Thyroid gland (tissue), 4 donors: ENCODE data around the gene FAM240A. TPM values are rescaled to one million over a fixed set of nuclear protein-coding genes. Genes with fewer than 3 reads are reported as not detected.
"Not testable (repeated sequence)": the region's sequence is repeated elsewhere in the genome, so short reads cannot be mapped to it uniquely, and the experiment has no call there.

Source experiments
- DNase-seq, 2 donors: peaks; one replicate each; pipeline ENCODE4 v3.0.0-alpha.2; 2019
- H3K27ac ChIP-seq, 3 donors: fragments of 200-600 bp; sonication (generic); 1 replicate in 2 of 3; 2 replicates in 1 of 3; pipeline ENCODE4 v1.5.1; 2016 to 2019; ENCODE audit warnings: mild to moderate bottlenecking in 1 of 3, moderate library complexity in 1 of 3
- H3K27me3 ChIP-seq: fragments of 200-600 bp; sonication (generic); one replicate; pipeline ENCODE4 v1.5.1; 2019
- H3K36me3 ChIP-seq, 2 donors: fragments of 200-600 bp; sonication (generic); one replicate each; pipeline ENCODE4 v1.5.1; 2016 to 2019
- H3K4me1 ChIP-seq, 2 donors: fragments of 200-600 bp; sonication (generic); one replicate each; pipeline ENCODE4 v1.5.1; 2017 to 2019
- H3K4me3 ChIP-seq, 3 donors: fragments of 200-600 bp; sonication (generic); replicated peaks in 1 of 3; 1 replicate in 2 of 3; 2 replicates in 1 of 3; pipeline ENCODE4 v1.5.1; 2016; ENCODE audit warnings: mild to moderate bottlenecking in 1 of 3
- H3K9me3 ChIP-seq: fragments of 200-600 bp; sonication (generic); one replicate; pipeline ENCODE4 v1.5.1; 2017
- POLR2A ChIP-seq, 2 donors: fragments of 450-650 bp; IDR thresholded peaks; one replicate each; pipeline ENCODE4 v1.6.1; 2017; ENCODE audit warnings: antibody characterized with exemption in 2 of 2, mild to moderate bottlenecking in 2 of 2, moderate library complexity in 1 of 2
- WGBS, 2 donors: methylation state at CpG; one replicate each; pipeline ENCODE4 v1.1.5; 2017; 5-methylcytosine and 5-hydroxymethylcytosine counted together
- intact Hi-C: fragments of 100-400 bp; cut with DNase I; formaldehyde crosslinking; loops from one replicate; pipeline ENCODE4 v1.15.1; 2023
- total RNA-seq, 4 donors: library from RNA; depleted of rRNA; stranded (reverse); fragments of >200 nt; gene quantifications; one replicate each; pipeline ENCODE4 v1.2.3, GENCODE V29; 2016
- TF ChIP-seq, protein P1 (sequence below), 6 experiments: fragments of 200-600 bp in 3 of 6; fragments of 450-650 bp in 3 of 6; sonication (generic) in 3 of 6; IDR thresholded peaks; one replicate each; pipeline ENCODE4 v1.5.1; 2016 to 2019; ENCODE audit warnings: antibody characterized with exemption in 6 of 6, mild to moderate bottlenecking in 2 of 6, inconsistent platforms in 1 of 6, moderate library complexity in 1 of 6

The FAM240A gene
- total RNA-seq, 4 donors from 2014 or later, result 0.22 to 1.1 TPM; not detected in 2

GRCh38 chr3:46585799-46586693, 26.3 kb upstream of the FAM240A start:
- Histone ChIP-seq H3K36me3 (no peaks in the 10 kb centered on the region), H3K27me3 (no peaks in the 10 kb centered on the region), H3K9me3 (no peaks in the 10 kb centered on the region), H3K27ac (no peak overlapping the region), H3K4me1 (no peaks in the 10 kb centered on the region), H3K4me3 (no peak overlapping the region)
- 86 to 88% methylated on average over 5 of the region's 5 CpGs for WGBS, 2 donors
- no peak for DNase-seq
- intact Hi-C loops, result no loop called here
- TF ChIP-seq POLR2A (IDR thresholded peaks at IDR 0.05), result no peak
- TF ChIP-seq, protein P1, sequence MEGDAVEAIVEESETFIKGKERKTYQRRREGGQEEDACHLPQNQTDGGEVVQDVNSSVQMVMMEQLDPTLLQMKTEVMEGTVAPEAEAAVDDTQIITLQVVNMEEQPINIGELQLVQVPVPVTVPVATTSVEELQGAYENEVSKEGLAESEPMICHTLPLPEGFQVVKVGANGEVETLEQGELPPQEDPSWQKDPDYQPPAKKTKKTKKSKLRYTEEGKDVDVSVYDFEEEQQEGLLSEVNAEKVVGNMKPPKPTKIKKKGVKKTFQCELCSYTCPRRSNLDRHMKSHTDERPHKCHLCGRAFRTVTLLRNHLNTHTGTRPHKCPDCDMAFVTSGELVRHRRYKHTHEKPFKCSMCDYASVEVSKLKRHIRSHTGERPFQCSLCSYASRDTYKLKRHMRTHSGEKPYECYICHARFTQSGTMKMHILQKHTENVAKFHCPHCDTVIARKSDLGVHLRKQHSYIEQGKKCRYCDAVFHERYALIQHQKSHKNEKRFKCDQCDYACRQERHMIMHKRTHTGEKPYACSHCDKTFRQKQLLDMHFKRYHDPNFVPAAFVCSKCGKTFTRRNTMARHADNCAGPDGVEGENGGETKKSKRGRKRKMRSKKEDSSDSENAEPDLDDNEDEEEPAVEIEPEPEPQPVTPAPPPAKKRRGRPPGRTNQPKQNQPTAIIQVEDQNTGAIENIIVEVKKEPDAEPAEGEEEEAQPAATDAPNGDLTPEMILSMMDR (IDR thresholded peaks at IDR 0.05), result no peak

GRCh38 chr3:46586738-46587246, 25.5 kb upstream of the FAM240A start:
- H3K4me1 ChIP-seq, result no peaks in the 10 kb centered on the region
- H3K27me3 ChIP-seq, result no peaks in the 10 kb centered on the region
- no peaks in the 10 kb centered on the region for H3K9me3 ChIP-seq
- no peak overlapping the region for H3K4me3 ChIP-seq
- WGBS, 2 donors, result 84 to 87% methylated on average over 6 of the region's 6 CpGs
- no peak for DNase-seq
- intact Hi-C loops, result no loop called here
- no peak overlapping the region for H3K27ac ChIP-seq
- no peaks in the 10 kb centered on the region for H3K36me3 ChIP-seq
- TF ChIP-seq, protein P1 (IDR thresholded peaks at IDR 0.05), result no peak
- TF ChIP-seq POLR2A (IDR thresholded peaks at IDR 0.05), result no peak

DNA sequence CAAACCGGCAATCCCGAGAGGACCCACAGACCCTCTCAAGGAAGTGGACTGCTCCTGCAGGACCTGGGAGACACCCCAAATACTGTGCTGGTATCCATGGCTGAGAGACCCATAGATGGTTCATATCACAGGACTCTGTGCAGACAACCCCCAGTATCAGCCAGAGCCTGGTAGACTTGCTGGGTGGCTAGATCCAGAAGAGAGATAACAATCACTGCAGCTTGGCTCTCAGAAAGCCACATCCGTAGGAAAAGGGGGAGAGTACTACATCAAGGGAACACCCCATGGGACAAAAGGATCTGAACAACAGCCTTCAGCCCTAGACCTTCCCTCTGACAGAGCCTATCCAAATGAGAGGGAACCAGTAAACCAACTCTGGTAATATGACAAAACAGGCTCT, 25.1 kb upstream of the FAM240A start:
- H3K36me3 ChIP-seq, H3K27ac ChIP-seq, H3K9me3 ChIP-seq, intact Hi-C loops, H3K27me3 ChIP-seq, DNase-seq, H3K4me3 ChIP-seq, H3K4me1 ChIP-seq: not testable (repeated sequence)
- 75 to 79% methylated on average over 3 of the region's 3 CpGs for WGBS, 2 donors

GRCh38 chr3:46593274-46593862, 19.0 kb upstream of the FAM240A start:
- TF ChIP-seq POLR2A (IDR thresholded peaks at IDR 0.05), result no peak
- TF ChIP-seq, protein P1 (IDR thresholded peaks at IDR 0.05), result peak in 2 of 6 experiments; percentile 5 to 18
- intact Hi-C loops, result no loop called here
- WGBS, 2 donors, result 86 to 88% methylated on average over 14 of the region's 14 CpGs

GRCh38 chr3:46593979-46594378, 18.3 kb upstream of the FAM240A start:
- DNase-seq, result no peak
- Histone ChIP-seq H3K9me3 (no peaks in the 10 kb centered on the region), H3K27ac (no peak overlapping the region), H3K4me3 (no peak overlapping the region), H3K4me1 (no peaks in the 10 kb centered on the region), H3K36me3 (no peaks in the 10 kb centered on the region), H3K27me3 (no peaks in the 10 kb centered on the region)
- intact Hi-C loops, result no loop called here
- no peak for TF ChIP-seq POLR2A (IDR thresholded peaks at IDR 0.05)
- TF ChIP-seq, protein P1 (IDR thresholded peaks at IDR 0.05), result no peak

More at GRCh38 chr3:46593274-46593862, 19.0 kb upstream of the FAM240A start:
- Histone ChIP-seq H3K27me3 (no peaks in the 10 kb centered on the region), H3K36me3 (no peaks in the 10 kb centered on the region), H3K4me3 (no peak overlapping the region), H3K9me3 (no peaks in the 10 kb centered on the region), H3K27ac (no peak overlapping the region), H3K4me1 (no peaks in the 10 kb centered on the region)
- DNase-seq, result no peak
